ENCODE measurements around the gene POLD2.

The POLD2 gene

GRCh38 chr7:44152971-44153947, 29.9 kb upstream of the POLD2 start:
- no peak for DNase-seq

- DNase-seq, result no peak
Measured at GRCh38 chr7:44151956-44152355, 28.6 kb upstream of the POLD2 start.

GRCh38 chr7:44150966-44151941, 27.9 kb upstream of the POLD2 start:
- DNase-seq, result no peak

DNA sequence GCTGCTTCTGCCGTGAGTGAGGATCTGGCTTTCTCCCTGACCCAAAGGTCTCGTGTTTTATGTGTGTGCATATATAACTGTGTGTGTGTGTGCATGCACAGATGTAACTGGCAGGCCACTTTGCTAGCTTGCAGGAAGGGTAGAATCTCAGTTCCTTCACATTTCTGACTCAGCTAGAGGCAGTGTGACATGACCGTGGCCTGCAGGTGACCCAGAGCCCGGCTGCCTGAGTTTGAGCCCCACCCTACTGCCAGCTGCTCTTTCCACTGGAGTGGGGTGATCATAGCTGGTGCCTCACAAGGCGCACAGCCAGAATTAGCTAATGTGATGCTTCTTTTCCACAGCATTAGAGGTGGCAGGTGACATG, 27.1 kb upstream of the POLD2 start:
- no peak for DNase-seq

DNA sequence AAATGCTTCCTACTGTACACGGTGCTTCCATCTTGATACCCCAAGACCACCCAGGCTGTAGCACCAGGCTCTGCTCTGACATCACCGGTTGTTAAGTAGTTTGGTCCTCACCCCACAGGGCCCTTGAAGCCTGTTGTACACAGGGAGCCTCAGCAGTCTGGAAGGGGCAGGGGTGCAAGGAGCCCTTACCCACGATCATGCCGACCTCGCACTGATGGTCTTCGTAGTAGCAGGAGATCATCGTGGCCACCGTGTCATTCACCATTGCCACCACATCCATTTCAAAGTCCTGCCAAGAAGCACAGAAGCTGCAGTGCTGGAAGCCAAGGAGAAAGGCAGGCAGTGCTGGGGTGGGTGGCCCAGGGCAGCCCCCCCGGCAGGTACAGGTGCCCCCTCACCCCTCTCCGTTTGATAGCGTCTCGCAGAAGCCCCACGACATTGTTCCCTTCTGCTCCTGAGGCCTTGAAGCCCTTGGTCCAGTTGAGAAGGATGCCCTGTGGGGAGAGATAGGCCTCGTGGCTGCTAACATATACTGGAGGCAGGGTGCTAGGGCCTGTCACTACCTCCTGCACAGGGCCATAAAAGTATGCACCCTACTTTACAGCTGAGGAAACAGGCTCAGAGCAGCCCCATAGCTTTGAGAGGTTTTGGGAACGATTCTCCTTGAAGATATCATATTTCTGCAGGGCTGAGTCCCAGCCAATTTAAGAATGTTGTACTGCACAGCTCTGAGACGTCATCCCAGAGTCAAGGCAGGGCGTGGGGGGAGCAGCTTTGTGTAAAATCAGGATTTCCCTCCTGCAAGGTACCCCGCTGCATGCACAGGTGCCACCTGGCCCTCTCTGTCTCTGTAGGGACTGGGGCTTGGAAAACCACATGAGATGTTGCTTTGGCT, 26.5 kb upstream of the POLD2 start:
- no peak for DNase-seq

- DNase-seq, result no peak
Measured at GRCh38 chr7:44148961-44149536, 25.7 kb upstream of the POLD2 start.

GRCh38 chr7:44148166-44148565, 24.8 kb upstream of the POLD2 start:
- DNase-seq, result no peak

DNA sequence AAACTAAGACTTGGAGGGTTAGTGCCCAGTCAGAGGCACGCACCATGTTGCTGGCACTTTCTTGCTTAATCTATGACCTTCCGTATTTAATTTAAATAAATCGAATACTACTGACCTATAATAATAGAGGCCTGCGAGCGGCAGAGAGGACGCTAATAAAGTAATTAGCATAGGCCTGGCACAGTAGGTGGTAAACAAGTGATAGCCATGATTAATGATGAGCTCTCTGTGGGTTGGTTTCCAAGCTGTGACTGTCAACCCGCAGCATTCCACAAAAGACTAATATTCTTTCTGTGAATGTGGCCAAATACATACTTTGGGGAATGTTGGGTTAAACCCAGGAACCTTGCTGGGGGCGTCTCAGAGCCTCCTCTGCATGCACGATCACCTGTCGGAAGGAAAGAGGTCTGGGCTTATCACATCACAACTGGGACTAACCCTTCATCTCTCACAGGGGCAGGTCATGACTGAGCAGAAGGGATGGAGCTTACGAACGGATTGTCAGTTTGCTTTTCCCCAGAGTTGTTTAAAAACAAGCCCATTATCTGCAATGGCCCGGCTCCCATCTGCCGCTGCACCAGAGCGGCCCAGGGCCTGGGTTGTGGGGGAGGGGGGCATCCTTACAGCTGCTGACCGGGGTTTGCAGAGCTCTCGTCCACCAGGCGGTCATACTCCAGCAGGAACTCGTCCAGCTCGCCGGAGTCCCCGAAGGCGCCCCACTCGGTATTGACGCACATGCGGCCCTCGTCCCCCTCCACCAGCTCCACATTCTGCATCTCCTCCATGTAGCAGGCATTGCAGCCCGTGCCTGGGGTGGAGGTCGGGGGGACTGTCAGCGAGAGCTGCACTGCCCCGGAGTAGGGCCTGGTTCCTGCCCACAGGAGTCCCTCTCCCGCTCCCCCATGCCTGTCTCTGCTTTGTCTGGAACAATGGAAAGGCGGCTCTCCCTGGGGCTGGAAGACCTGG, 24.0 kb upstream of the POLD2 start:
- no peak for DNase-seq

DNA sequence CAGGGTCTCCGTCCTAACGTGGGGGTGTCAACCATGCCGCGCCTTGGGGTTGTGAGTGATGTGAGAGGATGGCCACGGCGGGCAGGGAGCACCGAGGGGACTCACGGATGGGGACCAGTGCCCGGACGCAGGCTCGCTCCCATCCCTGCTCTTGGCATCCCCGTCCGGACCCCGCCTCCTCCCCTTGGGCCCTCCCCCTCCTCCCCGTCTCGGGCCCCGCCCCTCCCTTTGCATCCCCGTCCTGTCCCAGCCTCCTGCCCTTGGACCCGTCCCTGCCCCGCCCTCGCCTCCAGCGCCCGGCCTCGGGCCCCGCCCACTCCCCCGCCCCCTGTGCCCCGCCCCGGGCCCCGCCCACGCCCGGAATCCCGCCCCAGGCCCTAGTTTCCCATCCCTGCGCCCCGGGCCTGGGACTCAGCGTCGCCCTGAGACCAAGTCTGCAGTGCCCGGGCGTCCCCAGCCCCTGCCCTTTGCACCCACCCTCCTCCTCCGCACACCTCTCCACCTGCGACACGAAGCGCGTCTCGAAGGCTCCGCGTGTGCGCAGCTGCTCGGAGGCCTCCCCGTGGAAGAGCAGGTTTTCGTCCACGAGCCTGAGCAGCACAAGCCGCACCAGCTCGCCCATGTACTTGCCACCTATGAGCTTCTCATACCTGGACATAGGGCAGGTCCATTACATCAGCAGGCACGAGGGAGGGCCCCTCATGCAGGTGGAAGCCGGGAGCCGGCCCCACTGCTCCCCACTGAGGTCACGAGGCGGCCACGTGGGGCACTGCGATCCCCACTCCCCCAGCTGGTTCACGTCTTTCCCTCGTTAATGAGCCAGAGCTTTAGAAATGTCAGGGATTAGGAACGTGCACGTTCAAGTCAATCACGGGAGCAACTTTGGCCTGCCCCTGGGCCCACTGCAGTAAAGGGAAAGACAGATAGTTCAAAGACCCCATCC, 22.9 kb upstream of the POLD2 start:
- peak; percentile 3 to 65 (median 37) for DNase-seq

GRCh38 chr7:44145479-44145968, 22.2 kb upstream of the POLD2 start:
- DNase-seq, result peak in 1 of 4 experiments; percentile 13

DNA sequence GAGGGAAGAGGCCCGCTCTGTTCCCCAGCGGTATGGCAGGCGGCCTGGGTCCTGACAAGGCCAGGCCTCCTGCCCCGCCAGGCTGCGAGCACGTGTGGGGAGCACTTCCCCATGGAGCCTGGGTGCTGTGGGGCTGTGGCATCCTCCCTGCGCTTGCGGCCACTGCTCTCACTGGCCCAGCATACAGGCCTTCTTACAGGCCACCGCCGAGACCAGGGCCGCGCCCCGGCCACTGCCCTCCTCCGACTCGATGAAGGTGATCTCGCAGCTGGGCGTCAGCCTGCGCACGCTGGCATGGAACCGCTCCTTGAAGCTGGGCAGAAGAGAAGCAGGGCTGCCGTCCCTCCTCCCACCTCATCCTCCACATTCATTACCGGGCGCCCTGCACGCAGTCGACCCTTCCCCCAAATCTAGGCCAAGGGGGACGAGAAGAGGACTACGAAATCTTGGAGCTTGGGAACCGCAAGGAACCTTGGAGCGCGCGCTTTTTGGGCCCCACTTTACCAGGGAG, 21.7 kb upstream of the POLD2 start:
- DNase-seq, result no peak

DNA sequence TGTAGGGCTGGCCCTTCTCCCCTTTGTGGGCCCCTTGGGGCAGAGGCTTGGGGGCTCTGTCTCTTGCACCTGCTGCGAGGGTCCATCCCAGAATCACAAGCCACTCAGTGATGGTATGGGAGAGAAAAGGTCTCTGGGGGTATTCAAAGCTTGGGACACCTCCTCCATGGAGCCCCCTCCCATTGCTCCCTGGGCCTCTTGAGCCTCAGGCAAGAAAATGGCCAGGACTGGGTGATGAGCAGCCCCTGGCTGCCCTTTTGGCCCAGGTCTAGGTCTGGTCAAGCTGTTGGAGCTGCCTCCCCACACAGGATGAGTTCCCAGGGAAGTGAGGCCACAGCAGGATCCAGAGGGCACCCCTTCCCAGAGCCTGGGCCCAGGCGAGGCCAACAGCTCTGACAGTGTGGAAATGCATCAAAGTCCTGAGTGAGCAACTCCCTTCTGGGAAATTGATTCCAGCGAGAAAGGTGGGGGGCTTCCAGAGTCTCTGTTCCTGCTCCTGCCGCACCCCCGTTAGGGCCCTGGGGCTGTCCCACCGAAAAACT, 21.1 kb upstream of the POLD2 start:
- DNase-seq, result no peak

DNA sequence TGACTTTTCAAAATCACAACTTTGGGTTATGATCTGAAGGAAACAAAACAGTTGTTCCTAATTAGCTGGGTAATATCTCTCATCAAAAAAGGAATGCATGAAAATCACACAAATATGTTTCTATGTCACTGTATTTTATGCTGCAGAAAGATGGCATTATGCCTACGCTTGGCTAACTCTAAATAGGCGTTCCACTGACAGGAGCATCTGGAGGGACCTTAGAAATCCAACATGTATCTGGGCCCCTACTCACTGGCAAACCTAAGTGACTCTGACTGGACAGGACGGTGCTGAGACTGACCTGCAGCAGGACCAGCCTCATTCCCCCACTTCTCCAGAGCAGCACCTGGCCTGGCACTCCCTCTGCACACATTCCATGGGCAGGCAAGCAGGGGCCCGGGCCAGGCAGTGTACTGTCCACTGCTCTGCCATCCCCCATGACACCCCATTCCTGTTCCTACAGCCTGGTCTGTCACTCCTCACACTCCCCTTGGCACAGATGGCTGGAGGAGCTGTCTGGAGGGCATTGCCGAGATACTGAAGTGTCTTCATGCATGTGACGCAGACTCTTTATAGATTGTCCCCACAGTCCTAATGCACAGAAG, 20.4 kb upstream of the POLD2 start:
- DNase-seq, result no peak

DNA sequence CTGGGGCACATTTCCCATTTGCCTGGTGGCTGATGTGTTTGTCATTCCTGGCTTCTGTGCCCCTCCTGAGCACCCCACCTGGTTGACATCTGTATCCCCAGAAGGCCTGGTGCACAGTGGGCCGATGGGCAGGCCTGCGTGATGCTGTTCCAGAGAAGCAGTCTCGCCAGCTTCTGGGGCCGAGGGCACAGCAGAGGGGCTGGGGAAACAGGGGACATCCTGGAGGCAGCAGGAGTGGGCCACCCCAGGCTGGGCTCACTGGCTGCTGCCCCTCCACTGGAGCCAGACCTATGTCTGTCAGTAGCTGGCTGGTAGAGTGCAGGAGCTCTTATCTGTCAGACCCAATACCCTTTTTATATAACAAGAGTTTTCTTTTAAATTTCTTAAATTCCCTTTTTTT, 18.7 kb upstream of the POLD2 start:
- no peak for DNase-seq

- no peak for DNase-seq
Measured at GRCh38 chr7:44141221-44141850, 18.0 kb upstream of the POLD2 start, which contains the start of gene MYL7. MYL7 (minus strand) TSS chr7:44141332; CDS start chr7:44141305, 27 bp downstream.

- DNase-seq, result no peak
Measured at GRCh38 chr7:44140341-44140740, 17.0 kb upstream of the POLD2 start.

DNA sequence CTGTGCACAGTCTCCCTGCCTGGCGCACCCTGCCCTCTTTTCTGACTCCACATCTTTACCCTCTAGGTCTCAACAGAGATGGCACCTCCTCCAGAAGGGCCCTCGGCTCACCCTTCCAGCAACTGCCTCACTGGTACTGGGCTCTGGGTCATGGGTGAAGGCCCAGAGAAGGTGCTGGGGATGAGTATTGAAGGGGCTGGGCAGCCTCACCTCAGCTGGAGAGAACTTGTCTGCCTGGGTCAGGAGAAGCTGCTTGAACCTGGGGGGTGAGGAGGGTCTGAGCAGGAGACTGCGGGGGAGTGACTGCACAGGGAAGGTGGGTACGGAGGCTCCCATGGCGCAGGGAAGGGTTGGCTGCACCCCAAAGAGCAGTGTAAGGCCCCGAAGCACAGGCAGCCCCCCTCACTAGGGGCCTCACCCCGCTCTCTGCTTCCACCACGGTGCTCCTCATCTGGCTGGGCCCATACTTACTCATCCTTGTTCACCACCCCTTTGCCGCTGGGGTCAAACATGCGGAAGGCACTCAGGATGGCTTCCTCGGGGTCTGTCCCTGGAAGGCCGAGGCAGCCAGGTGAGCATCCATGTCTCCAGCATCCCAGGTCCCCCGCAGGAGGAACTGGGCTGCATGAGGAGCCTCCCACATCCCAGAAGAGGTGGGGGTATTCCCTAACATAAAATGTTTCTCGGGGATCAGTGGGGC, 16.1 kb upstream of the POLD2 start:
- no peak for DNase-seq
